ENCODE results near the gene RNF222.
"Not testable (repeated sequence)": the region's sequence is repeated elsewhere in the genome, so short reads cannot be mapped to it uniquely, and the experiment has no call there.

Gene RNF222

DNA sequence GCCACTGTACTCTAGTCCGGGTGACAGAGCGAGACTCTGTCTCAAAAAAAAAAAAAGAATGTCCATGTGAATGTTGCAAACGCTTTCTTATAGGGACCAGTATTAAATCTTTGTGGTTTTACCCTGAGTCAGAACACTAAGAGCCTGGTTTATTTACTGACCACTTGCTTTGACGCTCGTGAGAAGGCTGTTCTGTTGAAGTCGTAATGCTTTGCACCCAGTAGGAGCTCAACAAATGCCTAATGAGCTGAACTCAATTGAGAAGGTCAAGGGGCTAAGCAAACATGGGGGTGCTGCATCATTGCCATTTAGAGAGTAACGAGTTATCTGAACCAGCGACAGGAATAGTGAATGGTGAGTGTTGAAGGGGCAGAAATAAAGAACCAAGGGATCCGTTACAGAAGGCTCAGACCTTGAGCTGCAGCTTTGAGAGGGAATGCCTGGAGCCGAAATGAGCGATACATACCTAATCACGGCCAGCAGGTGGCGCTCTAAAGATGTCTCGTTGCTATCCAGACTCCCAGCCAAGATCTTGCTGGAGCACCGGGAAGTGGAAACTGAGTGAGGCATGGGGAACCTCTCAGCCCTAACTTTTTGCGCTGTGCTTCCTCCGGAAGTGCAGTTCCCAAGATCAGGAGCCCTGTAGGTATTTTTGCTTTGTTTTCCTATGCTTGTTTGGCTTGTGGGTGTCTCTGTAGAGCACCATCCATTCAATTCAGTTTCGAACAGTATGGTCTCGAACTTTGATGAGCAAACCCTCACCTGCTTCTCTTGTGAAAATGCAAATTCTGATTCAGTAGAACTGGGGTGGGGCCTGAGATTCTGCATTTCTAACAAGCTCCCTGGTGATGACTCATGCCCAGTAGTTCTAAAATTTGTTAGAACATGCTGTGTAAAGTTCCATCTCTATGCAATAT is 12.6 kb upstream of the RNF222 start:
- peak; percentile 81 for DNase-seq

DNA sequence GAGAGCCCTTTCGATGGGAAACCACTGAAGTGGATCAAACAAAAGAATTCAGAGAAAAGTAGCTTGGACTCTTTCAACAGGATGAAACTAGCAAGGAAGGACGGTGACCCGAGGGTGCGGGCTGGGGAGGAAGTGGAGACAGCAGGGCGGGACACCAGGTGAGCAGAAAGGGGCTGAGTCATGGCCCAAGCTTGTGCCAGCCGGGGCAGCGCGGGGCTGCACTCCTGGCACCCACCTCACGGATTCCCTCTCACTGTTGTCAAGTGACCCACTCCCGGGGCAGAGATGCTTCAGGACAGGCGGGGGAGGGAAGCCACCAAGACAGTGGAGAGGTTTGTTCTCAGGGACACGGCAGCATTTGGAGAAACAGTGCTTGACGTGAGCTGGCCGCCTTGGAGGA is 10.7 kb upstream of the RNF222 start:
- no peak for DNase-seq

- no peak for DNase-seq
Measured at GRCh38 chr17:8406174-8406573, 8.5 kb upstream of the RNF222 start.

GRCh38 chr17:8405499-8406016 is 7.9 kb upstream of the RNF222 start:
- DNase-seq, result no peak

- no peak for DNase-seq
Measured at GRCh38 chr17:8402921-8403536, 5.4 kb upstream of the RNF222 start.

GRCh38 chr17:8401107-8401506 is 3.5 kb upstream of the RNF222 start:
- DNase-seq, result no peak

DNA sequence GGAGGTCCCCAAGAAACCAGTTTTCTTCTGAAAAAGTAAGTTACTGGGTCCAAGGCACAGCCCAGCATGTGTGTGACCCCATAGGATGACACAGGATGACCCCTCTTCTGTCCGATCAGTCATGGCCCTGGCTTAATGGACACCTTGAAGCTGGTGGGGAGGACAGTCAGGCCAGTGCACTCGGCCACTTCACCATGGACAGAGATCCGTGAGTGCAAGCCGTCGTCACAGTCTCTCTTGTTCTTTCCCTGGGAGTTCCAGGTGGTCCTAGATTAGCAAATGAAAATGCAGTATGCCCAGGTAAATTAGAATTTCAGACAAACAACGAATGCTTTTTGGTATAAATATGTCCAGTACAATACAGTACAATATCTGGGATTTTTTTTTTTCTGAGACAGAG is 1.4 kb upstream of the RNF222 start:
- no peak for DNase-seq

- not testable (repeated sequence) for DNase-seq
Measured at GRCh38 chr17:8394497-8394896, 3.1 kb downstream of the RNF222 start.

DNA sequence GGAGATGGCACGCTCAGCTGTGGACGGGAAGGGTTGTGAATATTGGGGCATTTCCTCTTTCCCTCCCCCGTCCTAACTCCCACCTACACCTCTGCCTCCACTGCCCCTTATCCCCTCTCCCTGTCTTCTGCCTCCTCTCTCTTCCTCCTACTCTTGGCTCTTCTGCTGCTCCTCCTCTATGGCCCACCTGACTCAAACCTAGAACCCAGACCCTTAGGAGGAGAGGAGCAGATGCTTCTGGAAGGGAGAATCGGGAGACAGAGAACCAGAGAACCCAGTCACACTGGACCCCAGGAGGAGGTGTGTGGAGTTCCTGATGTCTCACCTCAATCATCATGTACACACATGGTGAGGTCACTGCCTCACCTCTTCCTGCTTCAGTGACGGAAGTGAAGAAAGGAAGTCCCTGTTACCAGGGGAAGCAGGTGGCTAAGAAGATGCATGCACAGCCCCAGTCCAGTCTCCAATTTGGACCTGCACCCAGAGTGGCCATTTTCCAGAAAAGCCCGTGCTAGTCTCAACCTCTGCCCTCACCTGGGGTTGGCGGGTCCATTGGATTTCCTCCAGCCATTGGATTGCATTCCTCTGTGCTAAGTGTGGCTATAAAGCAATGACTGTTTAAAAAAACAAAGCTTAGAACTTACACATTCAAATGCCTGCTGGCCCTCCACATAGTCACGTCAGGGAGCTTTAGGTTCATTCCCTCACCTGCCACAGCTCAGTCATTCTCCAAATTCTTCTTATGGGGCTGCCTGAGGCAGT is 4.0 kb downstream of the RNF222 start:
- no peak for DNase-seq

DNA sequence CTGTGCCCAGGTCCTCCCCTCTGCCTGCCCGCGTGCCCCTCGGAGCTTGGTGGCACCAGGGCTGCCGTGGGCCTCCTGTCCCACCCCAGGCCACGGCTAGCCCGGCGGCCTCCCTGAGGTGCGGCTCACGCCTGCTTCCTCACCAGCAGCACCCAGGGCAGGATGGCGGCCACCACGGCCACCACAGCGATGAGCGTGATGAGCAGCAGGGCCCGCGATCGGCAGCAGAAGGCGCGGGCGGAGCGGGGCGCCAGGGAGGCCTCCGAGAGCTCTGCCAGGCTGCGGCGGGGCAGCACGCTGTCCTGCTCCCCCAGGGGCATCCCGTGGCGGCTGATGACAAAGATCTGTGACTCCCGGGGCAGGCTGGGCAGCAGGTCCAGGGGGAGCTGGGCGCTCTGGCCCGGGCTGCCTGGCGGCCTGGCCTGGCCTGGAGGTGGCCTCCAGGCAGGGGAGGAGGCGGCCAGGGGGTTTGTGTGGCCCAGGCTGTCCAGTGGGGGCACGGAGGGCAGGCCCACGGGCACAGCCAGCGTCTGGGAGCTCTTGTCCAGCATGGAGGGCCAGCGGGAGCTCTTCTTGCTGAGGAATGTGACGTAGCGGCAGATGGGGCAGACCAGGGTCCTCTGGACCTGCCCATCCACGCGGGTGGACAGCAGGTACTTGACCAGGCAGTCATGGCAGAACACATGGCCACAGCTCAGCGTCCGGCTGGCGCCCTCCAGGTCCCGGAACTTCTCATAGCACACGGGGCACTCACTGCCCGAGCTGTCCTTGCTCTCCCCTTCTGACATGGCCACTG is 4.8 kb downstream of the RNF222 start:
- no peak for DNase-seq

- no peak for DNase-seq
Measured at GRCh38 chr17:8392274-8392673, 5.4 kb downstream of the RNF222 start.

- no peak for DNase-seq
Measured at GRCh38 chr17:8391711-8392110, 5.9 kb downstream of the RNF222 start.

GRCh38 chr17:8387914-8388651 is 9.5 kb downstream of the RNF222 start:
- DNase-seq, result no peak

- DNase-seq, result no peak
Measured at GRCh38 chr17:8386841-8387240, 10.8 kb downstream of the RNF222 start.

- no peak for DNase-seq
Measured at GRCh38 chr17:8384801-8385378, 12.7 kb downstream of the RNF222 start.

- peak; percentile 95 for DNase-seq
Measured at GRCh38 chr17:8383143-8383822, 14.3 kb downstream of the RNF222 start, which contains the start of gene RPL26. RPL26 (minus strand) TSS chr17:8383193; CDS start chr17:8382310, 883 bp downstream.

DNA sequence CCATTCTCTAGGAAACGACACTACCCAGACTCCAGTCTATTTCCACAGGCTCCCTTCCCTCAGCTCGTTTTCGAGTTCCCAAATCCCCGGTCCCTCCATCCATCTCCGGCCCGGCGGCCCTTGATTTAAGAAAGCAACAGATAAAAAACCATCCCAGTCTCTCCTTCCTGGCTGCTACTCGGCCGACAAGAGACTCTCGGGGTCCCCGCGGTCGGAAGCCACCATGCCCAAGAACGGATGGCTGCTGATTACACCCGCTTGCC is 14.8 kb downstream of the RNF222 start:
- DNase-seq, result no peak

GRCh38 chr17:8382052-8382879 is 15.4 kb downstream of the RNF222 start:
- no peak for DNase-seq

DNA sequence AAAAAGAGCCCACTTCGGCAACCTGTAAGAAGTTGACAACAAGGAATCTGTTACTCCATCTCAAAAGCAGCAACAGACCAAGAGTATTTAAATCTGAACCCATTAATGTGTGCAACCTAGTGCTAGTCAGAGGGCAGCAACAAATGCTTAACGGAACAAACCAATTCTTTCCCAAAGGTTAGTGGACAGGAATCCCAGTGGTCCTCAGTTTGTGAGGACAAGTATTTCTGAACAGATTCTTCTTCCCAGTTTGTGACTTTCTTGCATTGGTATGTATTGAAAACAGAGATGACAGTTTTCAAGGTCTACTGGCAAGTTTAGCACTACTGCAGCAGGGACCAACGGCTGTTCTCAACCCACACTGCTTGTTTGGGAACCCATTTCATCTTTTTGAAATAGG is 17.6 kb downstream of the RNF222 start:
- DNase-seq, result no peak

DNA sequence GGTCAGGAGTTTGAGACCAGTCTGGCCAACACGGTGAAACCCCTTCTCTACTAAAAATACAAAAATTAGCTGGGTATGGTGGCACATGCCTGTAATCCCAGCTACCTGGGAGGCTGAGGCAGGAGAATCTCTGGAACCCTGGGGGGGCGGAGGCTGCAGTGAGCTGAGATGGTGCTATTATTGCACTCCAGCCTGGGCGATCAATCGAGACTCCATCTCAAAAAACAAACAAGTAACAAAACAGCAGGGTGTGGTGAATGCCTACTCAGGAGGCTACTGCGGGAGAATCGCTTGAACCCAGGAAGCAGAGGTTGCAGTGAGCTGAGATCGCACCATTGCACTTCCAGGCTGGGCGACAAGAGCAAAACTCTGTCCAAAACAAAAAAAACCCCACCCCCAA is 19.5 kb downstream of the RNF222 start:
- DNase-seq, result not testable (repeated sequence)

Data from NCI-H510A treated with DMSO at 0.1 percent for 48 hours (cell line).